GM12864 (cell line): ENCODE measurements around the gene SPEN.

Source experiments
- DNase-seq: peaks from one replicate; pipeline ENCODE4 v3.0.0-alpha.2; 2011; ENCODE audit warnings: low read depth
- H3K4me3 ChIP-seq: 2 replicates; pipeline ENCODE4 v1.5.1; 2011; ENCODE audit warnings: mild to moderate bottlenecking, low read depth, low read length, control low read depth
- TF ChIP-seq, protein P1 (sequence below): IDR thresholded peaks from 2 replicates; pipeline ENCODE4 v1.5.1; 2011; ENCODE audit warnings: low read depth, mild to moderate bottlenecking, moderate library complexity, low read length, control low read depth, inconsistent platforms; ENCODE audit errors: missing control alignments

The SPEN gene

DNA sequence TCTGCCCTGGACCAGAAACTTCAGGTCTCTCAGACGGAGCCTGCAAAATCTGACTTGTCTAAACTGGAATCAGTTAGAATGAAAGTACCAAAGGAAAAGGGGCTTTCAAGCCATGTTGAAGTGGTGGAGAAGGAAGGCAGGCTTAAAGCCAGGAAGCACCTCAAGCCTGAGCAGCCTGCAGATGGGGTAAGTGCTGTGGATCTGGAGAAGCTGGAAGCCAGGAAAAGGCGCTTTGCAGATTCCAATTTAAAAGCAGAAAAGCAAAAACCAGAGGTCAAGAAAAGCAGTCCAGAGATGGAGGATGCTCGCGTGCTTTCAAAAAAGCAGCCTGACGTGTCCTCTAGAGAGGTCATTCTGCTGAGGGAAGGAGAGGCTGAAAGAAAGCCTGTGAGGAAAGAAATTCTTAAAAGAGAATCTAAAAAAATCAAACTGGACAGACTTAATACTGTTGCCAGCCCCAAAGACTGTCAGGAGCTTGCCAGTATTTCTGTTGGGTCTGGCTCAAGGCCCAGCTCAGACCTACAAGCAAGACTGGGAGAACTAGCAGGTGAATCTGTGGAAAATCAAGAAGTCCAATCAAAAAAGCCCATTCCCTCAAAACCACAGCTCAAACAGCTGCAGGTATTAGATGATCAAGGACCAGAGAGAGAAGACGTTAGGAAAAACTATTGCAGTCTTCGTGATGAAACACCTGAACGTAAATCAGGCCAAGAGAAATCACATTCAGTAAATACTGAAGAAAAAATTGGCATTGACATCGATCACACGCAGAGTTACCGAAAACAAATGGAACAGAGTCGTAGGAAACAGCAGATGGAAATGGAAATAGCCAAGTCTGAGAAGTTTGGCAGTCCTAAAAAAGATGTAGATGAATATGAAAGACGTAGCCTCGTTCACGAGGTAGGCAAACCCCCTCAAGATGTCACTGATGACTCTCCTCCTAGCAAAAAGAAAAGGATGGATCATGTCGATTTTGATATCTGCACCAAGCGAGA is 81.8 kb downstream of the SPEN start:
- no peak for DNase-seq
- no peak overlapping the region for H3K4me3 ChIP-seq
- TF ChIP-seq, protein P1, sequence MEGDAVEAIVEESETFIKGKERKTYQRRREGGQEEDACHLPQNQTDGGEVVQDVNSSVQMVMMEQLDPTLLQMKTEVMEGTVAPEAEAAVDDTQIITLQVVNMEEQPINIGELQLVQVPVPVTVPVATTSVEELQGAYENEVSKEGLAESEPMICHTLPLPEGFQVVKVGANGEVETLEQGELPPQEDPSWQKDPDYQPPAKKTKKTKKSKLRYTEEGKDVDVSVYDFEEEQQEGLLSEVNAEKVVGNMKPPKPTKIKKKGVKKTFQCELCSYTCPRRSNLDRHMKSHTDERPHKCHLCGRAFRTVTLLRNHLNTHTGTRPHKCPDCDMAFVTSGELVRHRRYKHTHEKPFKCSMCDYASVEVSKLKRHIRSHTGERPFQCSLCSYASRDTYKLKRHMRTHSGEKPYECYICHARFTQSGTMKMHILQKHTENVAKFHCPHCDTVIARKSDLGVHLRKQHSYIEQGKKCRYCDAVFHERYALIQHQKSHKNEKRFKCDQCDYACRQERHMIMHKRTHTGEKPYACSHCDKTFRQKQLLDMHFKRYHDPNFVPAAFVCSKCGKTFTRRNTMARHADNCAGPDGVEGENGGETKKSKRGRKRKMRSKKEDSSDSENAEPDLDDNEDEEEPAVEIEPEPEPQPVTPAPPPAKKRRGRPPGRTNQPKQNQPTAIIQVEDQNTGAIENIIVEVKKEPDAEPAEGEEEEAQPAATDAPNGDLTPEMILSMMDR = no peak

DNA sequence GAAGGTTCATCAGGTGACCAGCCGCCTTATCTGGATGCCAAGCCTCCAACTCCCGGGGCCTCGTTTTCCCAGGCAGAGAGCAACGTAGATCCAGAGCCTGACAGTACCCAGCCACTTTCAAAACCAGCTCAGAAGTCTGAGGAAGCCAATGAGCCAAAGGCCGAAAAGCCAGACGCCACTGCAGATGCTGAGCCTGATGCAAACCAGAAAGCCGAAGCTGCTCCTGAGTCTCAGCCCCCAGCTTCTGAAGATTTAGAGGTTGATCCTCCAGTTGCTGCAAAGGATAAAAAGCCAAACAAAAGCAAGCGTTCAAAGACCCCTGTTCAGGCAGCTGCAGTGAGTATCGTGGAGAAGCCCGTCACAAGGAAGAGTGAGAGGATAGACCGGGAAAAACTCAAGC is 83.9 kb downstream of the SPEN start:
- no peak overlapping the region for H3K4me3 ChIP-seq
- TF ChIP-seq, protein P1 = no peak
- DNase-seq = no peak

DNA sequence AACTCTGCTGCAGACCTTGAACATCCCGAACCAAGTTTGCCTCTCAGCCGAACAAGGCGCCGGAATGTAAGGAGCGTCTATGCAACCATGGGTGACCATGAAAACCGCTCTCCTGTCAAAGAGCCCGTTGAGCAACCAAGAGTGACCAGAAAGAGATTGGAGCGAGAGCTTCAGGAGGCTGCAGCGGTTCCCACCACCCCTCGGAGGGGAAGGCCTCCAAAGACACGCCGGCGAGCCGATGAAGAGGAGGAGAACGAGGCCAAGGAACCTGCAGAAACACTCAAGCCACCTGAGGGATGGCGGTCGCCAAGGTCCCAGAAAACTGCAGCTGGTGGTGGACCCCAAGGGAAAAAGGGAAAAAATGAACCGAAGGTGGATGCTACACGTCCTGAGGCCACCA is 84.4 kb downstream of the SPEN start:
- no peak for DNase-seq
- TF ChIP-seq, protein P1 = no peak

DNA sequence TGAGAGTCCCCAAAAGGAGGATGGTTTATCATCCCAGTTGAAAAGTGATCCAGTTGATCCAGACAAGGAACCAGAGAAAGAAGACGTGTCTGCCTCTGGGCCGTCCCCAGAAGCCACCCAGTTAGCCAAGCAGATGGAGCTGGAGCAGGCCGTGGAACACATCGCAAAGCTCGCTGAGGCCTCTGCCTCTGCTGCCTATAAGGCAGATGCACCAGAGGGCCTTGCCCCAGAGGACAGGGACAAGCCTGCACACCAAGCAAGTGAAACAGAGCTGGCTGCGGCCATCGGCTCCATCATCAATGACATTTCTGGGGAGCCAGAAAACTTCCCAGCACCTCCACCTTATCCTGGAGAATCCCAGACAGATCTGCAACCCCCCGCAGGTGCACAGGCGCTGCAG is 85.1 kb downstream of the SPEN start:
- TF ChIP-seq, protein P1 = no peak
- no peak for DNase-seq
- no peak overlapping the region for H3K4me3 ChIP-seq

More for the DNA sequence above, 84.4 kb downstream of the SPEN start:
- H3K4me3 ChIP-seq = no peak overlapping the region

DNA sequence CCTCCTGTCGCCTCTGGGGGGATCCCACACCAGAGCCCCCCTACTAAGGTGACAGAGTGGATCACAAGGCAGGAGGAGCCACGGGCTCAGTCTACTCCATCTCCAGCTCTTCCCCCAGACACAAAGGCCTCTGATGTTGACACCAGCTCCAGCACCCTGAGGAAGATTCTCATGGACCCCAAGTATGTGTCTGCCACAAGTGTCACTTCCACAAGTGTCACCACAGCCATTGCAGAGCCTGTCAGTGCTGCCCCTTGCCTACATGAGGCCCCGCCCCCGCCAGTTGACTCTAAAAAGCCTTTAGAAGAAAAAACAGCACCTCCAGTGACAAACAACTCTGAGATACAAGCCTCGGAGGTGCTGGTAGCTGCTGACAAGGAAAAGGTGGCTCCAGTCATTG is 86.2 kb downstream of the SPEN start:
- DNase-seq = no peak
- TF ChIP-seq, protein P1 = no peak
- H3K4me3 ChIP-seq = no peak overlapping the region

DNA sequence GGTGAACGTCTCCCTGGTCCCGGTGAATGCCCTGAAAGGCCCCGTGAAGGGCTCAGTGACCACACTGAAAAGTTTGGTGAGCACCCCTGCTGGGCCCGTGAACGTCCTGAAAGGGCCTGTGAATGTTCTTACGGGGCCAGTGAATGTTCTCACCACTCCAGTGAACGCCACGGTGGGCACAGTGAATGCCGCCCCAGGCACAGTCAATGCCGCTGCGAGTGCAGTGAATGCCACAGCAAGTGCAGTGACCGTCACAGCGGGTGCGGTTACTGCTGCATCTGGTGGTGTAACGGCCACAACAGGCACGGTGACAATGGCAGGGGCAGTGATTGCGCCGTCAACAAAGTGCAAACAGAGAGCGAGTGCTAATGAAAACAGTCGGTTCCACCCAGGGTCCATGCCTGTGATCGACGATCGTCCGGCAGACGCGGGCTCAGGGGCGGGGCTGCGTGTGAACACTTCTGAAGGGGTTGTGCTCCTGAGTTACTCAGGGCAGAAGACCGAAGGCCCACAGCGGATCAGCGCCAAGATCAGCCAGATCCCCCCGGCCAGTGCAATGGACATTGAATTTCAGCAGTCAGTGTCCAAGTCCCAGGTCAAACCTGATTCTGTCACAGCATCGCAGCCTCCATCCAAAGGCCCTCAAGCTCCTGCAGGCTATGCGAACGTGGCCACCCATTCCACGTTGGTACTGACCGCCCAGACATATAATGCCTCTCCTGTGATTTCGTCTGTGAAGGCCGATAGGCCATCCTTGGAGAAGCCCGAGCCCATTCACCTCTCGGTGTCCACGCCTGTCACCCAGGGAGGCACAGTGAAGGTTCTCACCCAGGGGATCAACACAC is 86.9 kb downstream of the SPEN start:
- DNase-seq = no peak
- TF ChIP-seq, protein P1 = no peak
- no peak overlapping the region for H3K4me3 ChIP-seq
